GM12891 (cell line): Measurements from ENCODE around the gene CBX2.

Experiments
- POLR2A ChIP-seq: IDR thresholded peaks from 2 replicates; pipeline ENCODE4 v1.6.1; 2011; ENCODE audit warnings: low read depth, low read length, control low read depth
- POLR2AphosphoS5 ChIP-seq: IDR thresholded peaks from 2 replicates; pipeline ENCODE4 v1.6.1; 2011; ENCODE audit warnings: low read depth, low read length, control low read depth

GRCh38 chr17:79836510-79836971 is 58.6 kb downstream of the CBX2 start:
- TF ChIP-seq POLR2A: peak; percentile 9; the same call in 1 of the 2 replicates
- TF ChIP-seq POLR2AphosphoS5: no peak
